PC-9 (cell line): ENCODE measurements around the gene PPIC.

Experiments
- EZH2 ChIP-seq: fragments of 200-600 bp; sonication (generic); IDR thresholded peaks from 2 replicates; pipeline ENCODE4 v1.8.0; 2017; ENCODE audit warnings: antibody characterized with exemption, low read depth
- TF ChIP-seq, protein P1 (sequence below): fragments of 200-600 bp; sonication (generic); conservative IDR thresholded peaks from 2 replicates; pipeline ENCODE4 v1.6.1; 2017; ENCODE audit warnings: mixed run types, antibody characterized with exemption, mild to moderate bottlenecking, moderate library complexity

DNA sequence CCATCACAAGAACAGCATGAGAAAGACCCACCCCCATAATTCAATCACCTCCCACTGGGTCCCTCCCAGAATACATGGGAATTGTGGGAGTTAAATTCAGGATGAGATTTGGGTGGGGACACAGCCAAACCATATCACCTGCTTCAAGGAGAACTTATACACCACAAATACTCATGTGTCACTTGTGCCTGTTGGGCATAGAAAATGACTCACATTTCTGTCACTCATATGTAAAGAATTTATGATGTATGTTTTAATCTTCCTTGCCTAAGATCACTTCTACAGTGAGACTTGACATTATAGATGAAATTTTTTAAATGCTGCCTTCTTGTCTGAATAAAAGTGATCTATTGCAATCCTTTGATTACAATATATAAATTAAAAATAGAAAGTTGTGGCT, 29.5 kb upstream of the PPIC start:
- TF ChIP-seq, protein P1, sequence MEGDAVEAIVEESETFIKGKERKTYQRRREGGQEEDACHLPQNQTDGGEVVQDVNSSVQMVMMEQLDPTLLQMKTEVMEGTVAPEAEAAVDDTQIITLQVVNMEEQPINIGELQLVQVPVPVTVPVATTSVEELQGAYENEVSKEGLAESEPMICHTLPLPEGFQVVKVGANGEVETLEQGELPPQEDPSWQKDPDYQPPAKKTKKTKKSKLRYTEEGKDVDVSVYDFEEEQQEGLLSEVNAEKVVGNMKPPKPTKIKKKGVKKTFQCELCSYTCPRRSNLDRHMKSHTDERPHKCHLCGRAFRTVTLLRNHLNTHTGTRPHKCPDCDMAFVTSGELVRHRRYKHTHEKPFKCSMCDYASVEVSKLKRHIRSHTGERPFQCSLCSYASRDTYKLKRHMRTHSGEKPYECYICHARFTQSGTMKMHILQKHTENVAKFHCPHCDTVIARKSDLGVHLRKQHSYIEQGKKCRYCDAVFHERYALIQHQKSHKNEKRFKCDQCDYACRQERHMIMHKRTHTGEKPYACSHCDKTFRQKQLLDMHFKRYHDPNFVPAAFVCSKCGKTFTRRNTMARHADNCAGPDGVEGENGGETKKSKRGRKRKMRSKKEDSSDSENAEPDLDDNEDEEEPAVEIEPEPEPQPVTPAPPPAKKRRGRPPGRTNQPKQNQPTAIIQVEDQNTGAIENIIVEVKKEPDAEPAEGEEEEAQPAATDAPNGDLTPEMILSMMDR = no peak
- no peak for TF ChIP-seq EZH2
